Left kidney (tissue), 2 donors: ENCODE data around the gene NFYC. TPM values are rescaled to one million over a fixed set of nuclear protein-coding genes. Genes with fewer than 3 reads are reported as not detected.

Experiments used
- DNase-seq: peaks from one replicate; pipeline ENCODE4 v3.0.0-alpha.2; 2013
- polyA plus RNA-seq: library from polyadenylated mRNA; unstranded; fragments of 120-200 nt; gene quantifications from one replicate; pipeline ENCODE4 v1.2.1, GENCODE V29; 2013; ENCODE audit not compliant: insufficient read length

NFYC gene
- polyA plus RNA-seq, 1 donor: 111 TPM

GRCh38 chr1:40781608-40781971 lies 90.1 kb downstream of the NFYC start:
- DNase-seq: no peak

- DNase-seq: no peak
Observed at GRCh38 chr1:40782371-40782956, 91.0 kb downstream of the NFYC start.

GRCh38 chr1:40783001-40783905 lies 91.7 kb downstream of the NFYC start, which contains the start of gene KCNQ4:
Gene KCNQ4, plus strand, starts transcription at chr1:40783787. Its CDS starts 307 bp downstream, at chr1:40784094.
- no peak for DNase-seq

GRCh38 chr1:40784141-40784770 lies 92.8 kb downstream of the NFYC start:
- DNase-seq: no peak

GRCh38 chr1:40784771-40785151 lies 93.3 kb downstream of the NFYC start:
- DNase-seq: no peak

GRCh38 chr1:40785446-40785845 lies 93.9 kb downstream of the NFYC start:
- no peak for DNase-seq

GRCh38 chr1:40786171-40786994 lies 94.9 kb downstream of the NFYC start:
- no peak for DNase-seq

- DNase-seq: no peak
Observed at GRCh38 chr1:40786995-40787705, 95.6 kb downstream of the NFYC start.

- no peak for DNase-seq
Observed at GRCh38 chr1:40787737-40788560, 96.4 kb downstream of the NFYC start.

- no peak for DNase-seq
Observed at GRCh38 chr1:40788561-40789341, 97.2 kb downstream of the NFYC start.

GRCh38 chr1:40789342-40789598 lies 97.8 kb downstream of the NFYC start:
- DNase-seq: no peak

- no peak for DNase-seq
Observed at GRCh38 chr1:40789661-40790430, 98.3 kb downstream of the NFYC start.

GRCh38 chr1:40792036-40792435 lies 100.5 kb downstream of the NFYC start:
- DNase-seq: no peak

GRCh38 chr1:40793617-40794016 lies 102.1 kb downstream of the NFYC start:
- no peak for DNase-seq

- no peak for DNase-seq
Observed at GRCh38 chr1:40794048-40794447, 102.5 kb downstream of the NFYC start.

- DNase-seq: no peak
Observed at GRCh38 chr1:40794974-40795715, 103.6 kb downstream of the NFYC start.

- no peak for DNase-seq
Observed at GRCh38 chr1:40795811-40796586, 104.5 kb downstream of the NFYC start.
